ENCODE measurements around the gene KCNJ3. TPM values are rescaled to one million over a fixed set of nuclear protein-coding genes. Genes with fewer than 3 reads are reported as not detected.

Gene KCNJ3
- total RNA-seq, 1 experiment from 2014 or later, result not detected

DNA sequence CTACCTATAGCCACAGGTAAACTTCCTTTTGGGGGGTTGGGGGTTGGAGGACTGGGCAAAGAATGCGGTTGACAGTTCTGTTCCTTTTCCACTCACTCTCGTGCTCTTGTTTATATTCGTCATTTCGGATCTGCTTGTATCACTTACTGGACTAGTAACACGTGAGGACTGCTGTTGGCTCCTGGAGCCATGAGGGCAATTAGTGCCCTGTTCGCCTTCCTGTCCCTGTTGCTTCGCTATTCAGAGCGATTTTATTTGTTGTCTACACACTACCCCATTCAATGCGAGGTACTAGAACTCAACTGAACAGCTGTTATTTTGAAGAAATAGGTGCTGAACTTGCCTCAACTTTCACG lies 1.1 kb downstream of the KCNJ3 start:
- intact Hi-C loops (cut with micrococcal nuclease), result no loop called here
- Histone ChIP-seq H3K36me3 (ENCODE audit: control insufficient read depth in 1 of 2, insufficient read depth in 2 of 2, low read length in 2 of 2) (no peaks in the 10 kb centered on the region), H2AFZ (ENCODE audit: low read depth, low read length, poor library complexity, severe bottlenecking) (no peak overlapping the region), H3K4me1 (ENCODE audit: control insufficient read depth in 1 of 2, insufficient read depth in 2 of 2, low read length in 2 of 2) (no peaks in the 10 kb centered on the region), H3K4me3 (replicated peaks in 1 of 2; ENCODE audit: low read depth in 1 of 2, low read length in 2 of 2) (no peak overlapping the region), H3K79me2 (ENCODE audit: insufficient read depth, low read length) (no peaks in the 10 kb centered on the region), H3K9ac (ENCODE audit: low read length) (no peak overlapping the region), H3K27ac (ENCODE audit: low read depth, low read length) (no peak overlapping the region), H3K4me2 (ENCODE audit: low read length) (no peak overlapping the region), H4K20me1 (ENCODE audit: insufficient read depth) (no peaks in the 10 kb centered on the region), H3K27me3 (ENCODE audit: insufficient read depth, low read length) (no peaks in the 10 kb centered on the region), H3K9me3 (ENCODE audit: control insufficient read depth in 1 of 2, insufficient read depth in 1 of 2, low read depth in 1 of 2, low read length in 2 of 2) (no peaks in the 10 kb centered on the region), H3K9me2 (ENCODE audit: insufficient read depth) (no peaks in the 10 kb centered on the region)
- TF ChIP-seq ZFX (IDR thresholded peaks at IDR 0.05) (no peak), CBX3 (IDR thresholded peaks at IDR 0.05; ENCODE audit: low read depth) (no peak), CEBPB (IDR thresholded peaks at IDR 0.05; ENCODE audit: low read depth) (no peak), ZNF274 (IDR thresholded peaks at IDR 0.05; ENCODE audit: low read depth, low read length) (no peak), MAX (IDR thresholded peaks at IDR 0.05) (no peak), CTCF (IDR thresholded peaks at IDR 0.05 in 2 of 3, conservative IDR thresholded peaks at IDR 0.05 in 1 of 3; ENCODE audit: borderline replicate concordance in 1 of 3, insufficient read depth in 1 of 3, low read depth in 2 of 3, low read length in 2 of 3) (no peak), SP1 (IDR thresholded peaks at IDR 0.05; ENCODE audit: low read depth) (no peak), RAD21 (IDR thresholded peaks at IDR 0.05; ENCODE audit: low read depth) (no peak), ELF1 (IDR thresholded peaks at IDR 0.05; ENCODE audit: borderline replicate concordance, low read depth) (no peak), SIN3A (IDR thresholded peaks at IDR 0.05; ENCODE audit: low read depth) (no peak), EZH2 (IDR thresholded peaks at IDR 0.05) (no peak), JUND (IDR thresholded peaks at IDR 0.05) (no peak), EZH2phosphoT487 (IDR thresholded peaks at IDR 0.05; ENCODE audit: borderline replicate concordance) (no peak), POLR2AphosphoS5 (IDR thresholded peaks at IDR 0.05; ENCODE audit: low read depth, low read length) (no peak)
- TF ChIP-seq, protein P1, sequence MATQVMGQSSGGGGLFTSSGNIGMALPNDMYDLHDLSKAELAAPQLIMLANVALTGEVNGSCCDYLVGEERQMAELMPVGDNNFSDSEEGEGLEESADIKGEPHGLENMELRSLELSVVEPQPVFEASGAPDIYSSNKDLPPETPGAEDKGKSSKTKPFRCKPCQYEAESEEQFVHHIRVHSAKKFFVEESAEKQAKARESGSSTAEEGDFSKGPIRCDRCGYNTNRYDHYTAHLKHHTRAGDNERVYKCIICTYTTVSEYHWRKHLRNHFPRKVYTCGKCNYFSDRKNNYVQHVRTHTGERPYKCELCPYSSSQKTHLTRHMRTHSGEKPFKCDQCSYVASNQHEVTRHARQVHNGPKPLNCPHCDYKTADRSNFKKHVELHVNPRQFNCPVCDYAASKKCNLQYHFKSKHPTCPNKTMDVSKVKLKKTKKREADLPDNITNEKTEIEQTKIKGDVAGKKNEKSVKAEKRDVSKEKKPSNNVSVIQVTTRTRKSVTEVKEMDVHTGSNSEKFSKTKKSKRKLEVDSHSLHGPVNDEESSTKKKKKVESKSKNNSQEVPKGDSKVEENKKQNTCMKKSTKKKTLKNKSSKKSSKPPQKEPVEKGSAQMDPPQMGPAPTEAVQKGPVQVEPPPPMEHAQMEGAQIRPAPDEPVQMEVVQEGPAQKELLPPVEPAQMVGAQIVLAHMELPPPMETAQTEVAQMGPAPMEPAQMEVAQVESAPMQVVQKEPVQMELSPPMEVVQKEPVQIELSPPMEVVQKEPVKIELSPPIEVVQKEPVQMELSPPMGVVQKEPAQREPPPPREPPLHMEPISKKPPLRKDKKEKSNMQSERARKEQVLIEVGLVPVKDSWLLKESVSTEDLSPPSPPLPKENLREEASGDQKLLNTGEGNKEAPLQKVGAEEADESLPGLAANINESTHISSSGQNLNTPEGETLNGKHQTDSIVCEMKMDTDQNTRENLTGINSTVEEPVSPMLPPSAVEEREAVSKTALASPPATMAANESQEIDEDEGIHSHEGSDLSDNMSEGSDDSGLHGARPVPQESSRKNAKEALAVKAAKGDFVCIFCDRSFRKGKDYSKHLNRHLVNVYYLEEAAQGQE (IDR thresholded peaks at IDR 0.05; ENCODE audit: low read depth), result no peak
- TF ChIP-seq, protein P2, sequence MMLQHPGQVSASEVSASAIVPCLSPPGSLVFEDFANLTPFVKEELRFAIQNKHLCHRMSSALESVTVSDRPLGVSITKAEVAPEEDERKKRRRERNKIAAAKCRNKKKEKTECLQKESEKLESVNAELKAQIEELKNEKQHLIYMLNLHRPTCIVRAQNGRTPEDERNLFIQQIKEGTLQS (IDR thresholded peaks at IDR 0.05), result no peak
- ChIA-PET RAD21 (ENCODE audit: low non-redundant PET in 1 of 2, low total read pairs in 2 of 2, uncharacterized antibody in 2 of 2, unreplicated experiment in 2 of 2) (no interaction called here), CTCF (no interaction called here), POLR2A (no interaction called here)
- no TSS peak for BruUV-seq (replicated peaks)
- ATAC-seq (no peak), DNase-seq (ENCODE audit: low read depth, low spot score) (no peak)
